CD4-positive, alpha-beta T cell treated with Interleukin-17A for 4 hours (primary cell): ENCODE measurements around the gene FZD7.

Source experiments
- DNase-seq: peaks from one replicate; pipeline ENCODE4 v3.0.0-alpha.2; 2020; ENCODE audit warnings: mixed read lengths

Gene FZD7

GRCh38 chr2:202069170-202070067, 35.8 kb downstream of the FZD7 start:
- DNase-seq = no peak

GRCh38 chr2:202071107-202071506, 37.5 kb downstream of the FZD7 start:
- no peak for DNase-seq

- DNase-seq = no peak
These were observed 38.6 kb downstream of the FZD7 start for GRCh38 chr2:202072226-202072625.

- no peak for DNase-seq
These were observed 39.2 kb downstream of the FZD7 start, which contains the start of gene KIAA2012 for GRCh38 chr2:202072737-202073401. Gene KIAA2012, plus strand, starts transcription at chr2:202073255. Its CDS starts 373 bp downstream, at chr2:202073628.

- DNase-seq = no peak
These were observed 40.7 kb downstream of the FZD7 start for GRCh38 chr2:202074324-202074723.

- no peak for DNase-seq
These were observed 45.7 kb downstream of the FZD7 start for GRCh38 chr2:202079310-202079709.

GRCh38 chr2:202084265-202084664, 50.6 kb downstream of the FZD7 start:
- no peak for DNase-seq
